GM23338 (cell line): ENCODE measurements around the gene PTBP2. TPM values are rescaled to one million over a fixed set of nuclear protein-coding genes. Genes with fewer than 3 reads are reported as not detected.

Experiments
- ATAC-seq: fragments of 200-7000 bp; cut with Tn5 transposase; 3 replicates; pipeline ENCODE4 v1.9.1; 2020
- DNase-seq: peaks from one replicate; pipeline ENCODE4 v3.0.0-alpha.2; 2015; ENCODE audit warnings: low spot score
- H2AFZ ChIP-seq: fragments of 200-600 bp; sonication (generic); 2 replicates; pipeline ENCODE4 v1.8.0; 2016; ENCODE audit warnings: antibody characterized with exemption, mild to moderate bottlenecking, moderate library complexity
- H3F3A ChIP-seq: fragments of 200-600 bp; sonication (generic); replicated peaks from 2 replicates; pipeline ENCODE4 v1.8.0; 2017; ENCODE audit warnings: antibody characterized with exemption, mixed run types, low read depth
- H3K27ac ChIP-seq: fragments of 200-600 bp; sonication (generic); 2 replicates; pipeline ENCODE4 v1.6.1; 2016; ENCODE audit warnings: low read depth
- H3K27me3 ChIP-seq: fragments of 200-600 bp; sonication (generic); 2 replicates; pipeline ENCODE4 v1.8.0; 2016; ENCODE audit warnings: mild to moderate bottlenecking, mixed run types, moderate library complexity; ENCODE audit not compliant: insufficient read depth
- H3K36me3 ChIP-seq: fragments of 200-600 bp; sonication (generic); 2 replicates; pipeline ENCODE4 v1.8.0; 2016; ENCODE audit warnings: mild to moderate bottlenecking; ENCODE audit not compliant: insufficient read depth
- H3K4me1 ChIP-seq: fragments of 200-600 bp; sonication (generic); 2 replicates; pipeline ENCODE4 v1.8.0; 2016; ENCODE audit warnings: mild to moderate bottlenecking, moderate library complexity; ENCODE audit not compliant: insufficient read depth
- H3K4me2 ChIP-seq: fragments of 200-600 bp; sonication (generic); 2 replicates; pipeline ENCODE4 v1.7.1; 2017; ENCODE audit warnings: mixed run types
- H3K4me3 ChIP-seq: fragments of 200-600 bp; sonication (generic); 2 replicates; pipeline ENCODE4 v1.6.1; 2016; ENCODE audit warnings: mixed run types
- H3K79me2 ChIP-seq: fragments of 200-600 bp; sonication (generic); replicated peaks from 2 replicates; pipeline ENCODE4 v1.8.0; 2017; ENCODE audit warnings: mild to moderate bottlenecking; ENCODE audit not compliant: insufficient read depth
- H3K9me2 ChIP-seq: fragments of 200-600 bp; sonication (generic); 2 replicates; pipeline ENCODE4 v1.8.0; 2017; ENCODE audit not compliant: insufficient read depth
- H4K20me1 ChIP-seq: fragments of 200-600 bp; sonication (generic); replicated peaks from 2 replicates; pipeline ENCODE4 v1.8.0; 2017; ENCODE audit warnings: mild to moderate bottlenecking; ENCODE audit not compliant: insufficient read depth
- H3K27ac Mint-ChIP-seq: 2 replicates; pipeline ENCODE4 v1.8.0; 2020; ENCODE audit warnings: inconsistent platforms, mild to moderate bottlenecking, moderate library complexity, mixed read lengths
- H3K27me3 Mint-ChIP-seq: 3 replicates; pipeline ENCODE4 v1.8.0; 2022; ENCODE audit warnings: low read depth, mild to moderate bottlenecking, moderate library complexity, mixed read lengths, inconsistent platforms; ENCODE audit not compliant: insufficient read depth, poor library complexity
- H3K36me3 Mint-ChIP-seq: 3 replicates; pipeline ENCODE4 v1.8.0; 2021; ENCODE audit warnings: low read depth, mild to moderate bottlenecking, inconsistent platforms, moderate library complexity, mixed read lengths
- H3K4me1 Mint-ChIP-seq: 3 replicates; pipeline ENCODE4 v1.8.0; 2020; ENCODE audit warnings: mild to moderate bottlenecking, inconsistent platforms, mixed read lengths
- H3K4me3 Mint-ChIP-seq: 3 replicates; pipeline ENCODE4 v1.8.0; 2021; ENCODE audit warnings: moderate library complexity, mild to moderate bottlenecking, inconsistent platforms, mixed read lengths
- H3K9me3 Mint-ChIP-seq: 3 replicates; pipeline ENCODE4 v1.8.0; 2020; ENCODE audit warnings: moderate library complexity, mild to moderate bottlenecking, inconsistent platforms, mixed read lengths
- CREB1 ChIP-seq: fragments of 250-450 bp; sonication (Bioruptor Pico); IDR thresholded peaks from 2 replicates; pipeline ENCODE4 v1.5.0; 2020; ENCODE audit warnings: low read depth, mild to moderate bottlenecking, moderate library complexity
- EZH2 ChIP-seq: fragments of 200-600 bp; sonication (generic); IDR thresholded peaks from one replicate; pipeline ENCODE4 v1.8.0; 2017; ENCODE audit warnings: antibody characterized with exemption, mild to moderate bottlenecking, low read depth; ENCODE audit not compliant: unreplicated experiment
- EZH2phosphoT487 ChIP-seq: fragments of 200-600 bp; sonication (generic); IDR thresholded peaks from one replicate; pipeline ENCODE4 v1.8.1; 2018; ENCODE audit warnings: antibody characterized with exemption; ENCODE audit not compliant: unreplicated experiment
- JUNB ChIP-seq: IDR thresholded peaks from one replicate; pipeline ENCODE4 v1.6.1; 2016; ENCODE audit warnings: antibody characterized with exemption; ENCODE audit not compliant: unreplicated experiment
- NANOG ChIP-seq: IDR thresholded peaks from 2 replicates; pipeline ENCODE4 v1.6.1; 2016; ENCODE audit warnings: antibody characterized with exemption, borderline replicate concordance
- POLR2AphosphoS5 ChIP-seq: IDR thresholded peaks from 2 replicates; pipeline ENCODE4 v1.6.1; 2016; ENCODE audit warnings: antibody characterized with exemption, low read depth
- STAT1 ChIP-seq: IDR thresholded peaks from one replicate; pipeline ENCODE4 v1.6.1; 2016; ENCODE audit warnings: antibody characterized with exemption; ENCODE audit not compliant: unreplicated experiment
- ZNF114 ChIP-seq: fragments of 250-450 bp; sonication (Bioruptor Pico); IDR thresholded peaks from 2 replicates; pipeline ENCODE4 v1.5.0; 2020; ENCODE audit warnings: mild to moderate bottlenecking, moderate library complexity
- ZNF331 ChIP-seq: fragments of 250-450 bp; sonication (Bioruptor Pico); IDR thresholded peaks from 2 replicates; pipeline ENCODE4 v1.5.0; 2020; ENCODE audit warnings: low read depth, mild to moderate bottlenecking, moderate library complexity
- polyA plus RNA-seq: library from polyadenylated mRNA; unstranded; fragments of >200 nt; fragmentation: Nextera tagmentation; extraction: Ambion mirVana; gene quantifications from 2 replicates; pipeline ENCODE4 v1.2.1, GENCODE V29; 2016
- total RNA-seq: library from RNA; depleted of rRNA; stranded (reverse); fragments of >200 nt; shearing (Covaris generic); gene quantifications from 2 replicates; pipeline ENCODE4 v1.2.3, GENCODE V29; 2014
- TF ChIP-seq, protein P1 (sequence below): IDR thresholded peaks from 2 replicates; pipeline ENCODE4 v1.6.1; 2016; ENCODE audit warnings: antibody characterized with exemption
- TF ChIP-seq, protein P2 (sequence below), 2 experiments: fragments of 200-600 bp in 1 of 2; sonication (generic) in 1 of 2; conservative IDR thresholded peaks; 2 replicates each; pipeline versions ENCODE4 v1.5.1 to v1.6.1; 2016 to 2017; ENCODE audit warnings: antibody characterized with exemption in 2 of 2, low read depth in 2 of 2, mild to moderate bottlenecking in 2 of 2, moderate library complexity in 1 of 2
- TF ChIP-seq, protein P3 (sequence below): IDR thresholded peaks from one replicate; pipeline ENCODE4 v1.6.1; 2018; ENCODE audit warnings: antibody characterized with exemption; ENCODE audit not compliant: unreplicated experiment
- TF ChIP-seq, protein P4 (sequence below): fragments of 250-450 bp; sonication (Bioruptor Pico); IDR thresholded peaks from 2 replicates; pipeline ENCODE4 v1.5.0; 2020; ENCODE audit warnings: mild to moderate bottlenecking, moderate library complexity

The PTBP2 gene
- total and polyA plus RNA-seq, 2 experiments from 2014 or later, result 50.2 to 108 TPM

DNA sequence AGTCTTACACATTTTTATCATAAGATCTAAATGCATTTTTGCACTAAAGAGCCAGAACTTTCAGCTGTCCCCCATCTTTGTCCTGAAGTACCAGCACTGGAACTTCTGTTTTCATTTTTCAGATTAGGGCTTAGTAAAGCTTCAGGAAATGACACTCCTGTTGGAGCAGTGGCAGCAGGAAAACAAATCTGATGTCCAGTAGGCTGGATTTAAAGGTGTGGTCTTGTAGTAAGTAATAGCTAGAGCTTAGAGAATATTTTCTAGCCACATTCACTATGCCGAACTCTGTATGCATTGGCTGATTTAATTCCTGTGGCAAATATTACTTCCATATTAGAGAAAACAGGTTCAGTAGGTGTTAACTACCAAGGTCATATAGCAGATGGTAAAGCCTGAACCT lies 103.6 kb downstream of the PTBP2 start:
- Mint-ChIP-seq H3K27ac (no peak overlapping the region), H3K9me3 (no peaks in the 10 kb centered on the region), H3K4me3 (no peak overlapping the region), H3K36me3 (no peaks in the 10 kb centered on the region), H3K27me3 (no peaks in the 10 kb centered on the region), H3K4me1 (no peaks in the 10 kb centered on the region)
- no peaks in the 10 kb centered on the region for H3K79me2 ChIP-seq
- no peaks in the 10 kb centered on the region for H3K36me3 ChIP-seq
- no peak for TF ChIP-seq ZNF114 (CRISPR knock-in tag)
- no peak for TF ChIP-seq POLR2AphosphoS5
- TF ChIP-seq JUNB, result no peak
- TF ChIP-seq STAT1, result no peak
- TF ChIP-seq, protein P1, sequence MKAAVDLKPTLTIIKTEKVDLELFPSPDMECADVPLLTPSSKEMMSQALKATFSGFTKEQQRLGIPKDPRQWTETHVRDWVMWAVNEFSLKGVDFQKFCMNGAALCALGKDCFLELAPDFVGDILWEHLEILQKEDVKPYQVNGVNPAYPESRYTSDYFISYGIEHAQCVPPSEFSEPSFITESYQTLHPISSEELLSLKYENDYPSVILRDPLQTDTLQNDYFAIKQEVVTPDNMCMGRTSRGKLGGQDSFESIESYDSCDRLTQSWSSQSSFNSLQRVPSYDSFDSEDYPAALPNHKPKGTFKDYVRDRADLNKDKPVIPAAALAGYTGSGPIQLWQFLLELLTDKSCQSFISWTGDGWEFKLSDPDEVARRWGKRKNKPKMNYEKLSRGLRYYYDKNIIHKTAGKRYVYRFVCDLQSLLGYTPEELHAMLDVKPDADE, result no peak
- no peak for TF ChIP-seq EZH2phosphoT487
- TF ChIP-seq, protein P2, sequence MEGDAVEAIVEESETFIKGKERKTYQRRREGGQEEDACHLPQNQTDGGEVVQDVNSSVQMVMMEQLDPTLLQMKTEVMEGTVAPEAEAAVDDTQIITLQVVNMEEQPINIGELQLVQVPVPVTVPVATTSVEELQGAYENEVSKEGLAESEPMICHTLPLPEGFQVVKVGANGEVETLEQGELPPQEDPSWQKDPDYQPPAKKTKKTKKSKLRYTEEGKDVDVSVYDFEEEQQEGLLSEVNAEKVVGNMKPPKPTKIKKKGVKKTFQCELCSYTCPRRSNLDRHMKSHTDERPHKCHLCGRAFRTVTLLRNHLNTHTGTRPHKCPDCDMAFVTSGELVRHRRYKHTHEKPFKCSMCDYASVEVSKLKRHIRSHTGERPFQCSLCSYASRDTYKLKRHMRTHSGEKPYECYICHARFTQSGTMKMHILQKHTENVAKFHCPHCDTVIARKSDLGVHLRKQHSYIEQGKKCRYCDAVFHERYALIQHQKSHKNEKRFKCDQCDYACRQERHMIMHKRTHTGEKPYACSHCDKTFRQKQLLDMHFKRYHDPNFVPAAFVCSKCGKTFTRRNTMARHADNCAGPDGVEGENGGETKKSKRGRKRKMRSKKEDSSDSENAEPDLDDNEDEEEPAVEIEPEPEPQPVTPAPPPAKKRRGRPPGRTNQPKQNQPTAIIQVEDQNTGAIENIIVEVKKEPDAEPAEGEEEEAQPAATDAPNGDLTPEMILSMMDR (conservative IDR thresholded peaks at IDR 0.05; ENCODE audit: low read depth in 2 of 2), result no peak
- no peak for TF ChIP-seq CREB1
- TF ChIP-seq EZH2, result no peak
- no peak for TF ChIP-seq ZNF331 (CRISPR knock-in tag)
- TF ChIP-seq, protein P3, sequence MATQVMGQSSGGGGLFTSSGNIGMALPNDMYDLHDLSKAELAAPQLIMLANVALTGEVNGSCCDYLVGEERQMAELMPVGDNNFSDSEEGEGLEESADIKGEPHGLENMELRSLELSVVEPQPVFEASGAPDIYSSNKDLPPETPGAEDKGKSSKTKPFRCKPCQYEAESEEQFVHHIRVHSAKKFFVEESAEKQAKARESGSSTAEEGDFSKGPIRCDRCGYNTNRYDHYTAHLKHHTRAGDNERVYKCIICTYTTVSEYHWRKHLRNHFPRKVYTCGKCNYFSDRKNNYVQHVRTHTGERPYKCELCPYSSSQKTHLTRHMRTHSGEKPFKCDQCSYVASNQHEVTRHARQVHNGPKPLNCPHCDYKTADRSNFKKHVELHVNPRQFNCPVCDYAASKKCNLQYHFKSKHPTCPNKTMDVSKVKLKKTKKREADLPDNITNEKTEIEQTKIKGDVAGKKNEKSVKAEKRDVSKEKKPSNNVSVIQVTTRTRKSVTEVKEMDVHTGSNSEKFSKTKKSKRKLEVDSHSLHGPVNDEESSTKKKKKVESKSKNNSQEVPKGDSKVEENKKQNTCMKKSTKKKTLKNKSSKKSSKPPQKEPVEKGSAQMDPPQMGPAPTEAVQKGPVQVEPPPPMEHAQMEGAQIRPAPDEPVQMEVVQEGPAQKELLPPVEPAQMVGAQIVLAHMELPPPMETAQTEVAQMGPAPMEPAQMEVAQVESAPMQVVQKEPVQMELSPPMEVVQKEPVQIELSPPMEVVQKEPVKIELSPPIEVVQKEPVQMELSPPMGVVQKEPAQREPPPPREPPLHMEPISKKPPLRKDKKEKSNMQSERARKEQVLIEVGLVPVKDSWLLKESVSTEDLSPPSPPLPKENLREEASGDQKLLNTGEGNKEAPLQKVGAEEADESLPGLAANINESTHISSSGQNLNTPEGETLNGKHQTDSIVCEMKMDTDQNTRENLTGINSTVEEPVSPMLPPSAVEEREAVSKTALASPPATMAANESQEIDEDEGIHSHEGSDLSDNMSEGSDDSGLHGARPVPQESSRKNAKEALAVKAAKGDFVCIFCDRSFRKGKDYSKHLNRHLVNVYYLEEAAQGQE, result no peak
- TF ChIP-seq, protein P4, sequence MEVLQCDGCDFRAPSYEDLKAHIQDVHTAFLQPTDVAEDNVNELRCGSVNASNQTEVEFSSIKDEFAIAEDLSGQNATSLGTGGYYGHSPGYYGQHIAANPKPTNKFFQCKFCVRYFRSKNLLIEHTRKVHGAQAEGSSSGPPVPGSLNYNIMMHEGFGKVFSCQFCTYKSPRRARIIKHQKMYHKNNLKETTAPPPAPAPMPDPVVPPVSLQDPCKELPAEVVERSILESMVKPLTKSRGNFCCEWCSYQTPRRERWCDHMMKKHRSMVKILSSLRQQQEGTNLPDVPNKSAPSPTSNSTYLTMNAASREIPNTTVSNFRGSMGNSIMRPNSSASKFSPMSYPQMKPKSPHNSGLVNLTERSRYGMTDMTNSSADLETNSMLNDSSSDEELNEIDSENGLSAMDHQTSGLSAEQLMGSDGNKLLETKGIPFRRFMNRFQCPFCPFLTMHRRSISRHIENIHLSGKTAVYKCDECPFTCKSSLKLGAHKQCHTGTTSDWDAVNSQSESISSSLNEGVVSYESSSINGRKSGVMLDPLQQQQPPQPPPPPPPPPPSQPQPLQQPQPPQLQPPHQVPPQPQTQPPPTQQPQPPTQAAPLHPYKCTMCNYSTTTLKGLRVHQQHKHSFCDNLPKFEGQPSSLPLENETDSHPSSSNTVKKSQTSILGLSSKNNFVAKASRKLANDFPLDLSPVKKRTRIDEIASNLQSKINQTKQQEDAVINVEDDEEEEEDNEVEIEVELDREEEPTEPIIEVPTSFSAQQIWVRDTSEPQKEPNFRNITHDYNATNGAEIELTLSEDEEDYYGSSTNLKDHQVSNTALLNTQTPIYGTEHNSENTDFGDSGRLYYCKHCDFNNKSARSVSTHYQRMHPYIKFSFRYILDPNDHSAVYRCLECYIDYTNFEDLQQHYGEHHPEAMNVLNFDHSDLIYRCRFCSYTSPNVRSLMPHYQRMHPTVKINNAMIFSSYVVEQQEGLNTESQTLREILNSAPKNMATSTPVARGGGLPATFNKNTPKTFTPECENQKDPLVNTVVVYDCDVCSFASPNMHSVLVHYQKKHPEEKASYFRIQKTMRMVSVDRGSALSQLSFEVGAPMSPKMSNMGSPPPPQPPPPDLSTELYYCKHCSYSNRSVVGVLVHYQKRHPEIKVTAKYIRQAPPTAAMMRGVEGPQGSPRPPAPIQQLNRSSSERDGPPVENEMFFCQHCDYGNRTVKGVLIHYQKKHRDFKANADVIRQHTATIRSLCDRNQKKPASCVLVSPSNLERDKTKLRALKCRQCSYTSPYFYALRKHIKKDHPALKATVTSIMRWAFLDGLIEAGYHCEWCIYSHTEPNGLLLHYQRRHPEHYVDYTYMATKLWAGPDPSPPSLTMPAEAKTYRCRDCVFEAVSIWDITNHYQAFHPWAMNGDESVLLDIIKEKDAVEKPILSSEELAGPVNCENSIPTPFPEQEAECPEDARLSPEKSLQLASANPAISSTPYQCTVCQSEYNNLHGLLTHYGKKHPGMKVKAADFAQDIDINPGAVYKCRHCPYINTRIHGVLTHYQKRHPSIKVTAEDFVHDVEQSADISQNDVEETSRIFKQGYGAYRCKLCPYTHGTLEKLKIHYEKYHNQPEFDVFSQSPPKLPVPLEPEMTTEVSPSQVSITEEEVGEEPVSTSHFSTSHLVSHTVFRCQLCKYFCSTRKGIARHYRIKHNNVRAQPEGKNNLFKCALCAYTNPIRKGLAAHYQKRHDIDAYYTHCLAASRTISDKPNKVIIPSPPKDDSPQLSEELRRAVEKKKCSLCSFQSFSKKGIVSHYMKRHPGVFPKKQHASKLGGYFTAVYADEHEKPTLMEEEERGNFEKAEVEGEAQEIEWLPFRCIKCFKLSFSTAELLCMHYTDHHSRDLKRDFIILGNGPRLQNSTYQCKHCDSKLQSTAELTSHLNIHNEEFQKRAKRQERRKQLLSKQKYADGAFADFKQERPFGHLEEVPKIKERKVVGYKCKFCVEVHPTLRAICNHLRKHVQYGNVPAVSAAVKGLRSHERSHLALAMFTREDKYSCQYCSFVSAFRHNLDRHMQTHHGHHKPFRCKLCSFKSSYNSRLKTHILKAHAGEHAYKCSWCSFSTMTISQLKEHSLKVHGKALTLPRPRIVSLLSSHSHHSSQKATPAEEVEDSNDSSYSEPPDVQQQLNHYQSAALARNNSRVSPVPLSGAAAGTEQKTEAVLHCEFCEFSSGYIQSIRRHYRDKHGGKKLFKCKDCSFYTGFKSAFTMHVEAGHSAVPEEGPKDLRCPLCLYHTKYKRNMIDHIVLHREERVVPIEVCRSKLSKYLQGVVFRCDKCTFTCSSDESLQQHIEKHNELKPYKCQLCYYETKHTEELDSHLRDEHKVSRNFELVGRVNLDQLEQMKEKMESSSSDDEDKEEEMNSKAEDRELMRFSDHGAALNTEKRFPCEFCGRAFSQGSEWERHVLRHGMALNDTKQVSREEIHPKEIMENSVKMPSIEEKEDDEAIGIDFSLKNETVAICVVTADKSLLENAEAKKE (CRISPR knock-in tag), result no peak
- TF ChIP-seq NANOG, result no peak
- no peaks in the 10 kb centered on the region for H3F3A ChIP-seq
- H3K4me1 ChIP-seq, result no peaks in the 10 kb centered on the region
- DNase-seq (no peak), ATAC-seq (no peak)
- H2AFZ ChIP-seq, result no peak overlapping the region
- no peaks in the 10 kb centered on the region for H4K20me1 ChIP-seq
- no peak overlapping the region for H3K4me3 ChIP-seq
- H3K9me2 ChIP-seq, result no peaks in the 10 kb centered on the region
- H3K27ac ChIP-seq, result no peak overlapping the region
- H3K4me2 ChIP-seq, result no peak overlapping the region
- H3K27me3 ChIP-seq, result no peaks in the 10 kb centered on the region
